HG02943 (cell line): ENCODE data around the gene NF1.
"Not testable (repeated sequence)": the region's sequence is repeated elsewhere in the genome, so short reads cannot be mapped to it uniquely, and the experiment has no call there.

Source experiments
- ATAC-seq: cut with Tn5 transposase; IDR thresholded peaks from one replicate; pipeline ENCODE4 v1.9.1; 2021; ENCODE audit warnings: mild to moderate bottlenecking, low read depth, moderate library complexity; ENCODE audit not compliant: unreplicated experiment

NF1 gene

DNA sequence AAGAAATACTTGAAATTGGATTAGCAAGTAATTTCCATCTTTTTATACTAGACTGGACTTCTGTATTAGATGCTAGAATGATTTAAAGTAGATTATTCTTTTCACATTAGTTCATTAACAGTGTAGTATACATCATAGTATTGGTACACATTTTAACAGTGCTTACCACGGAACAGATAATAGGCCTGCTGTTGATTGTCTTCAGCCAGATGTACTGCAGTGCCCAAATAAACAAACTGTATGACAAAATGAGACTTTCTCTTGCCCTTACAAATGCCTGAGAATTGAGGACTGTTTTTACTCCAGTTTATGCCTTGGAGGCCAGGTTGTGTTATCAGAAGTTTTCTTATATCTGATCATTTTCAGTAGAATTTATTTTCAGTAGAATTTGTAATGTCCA lies 226.0 kb downstream of the NF1 start:
- ATAC-seq = no peak

- no peak for ATAC-seq
Measured at GRCh38 chr17:31321481-31321880, 226.7 kb downstream of the NF1 start, which contains the start of gene EVI2A. EVI2A (minus strand) TSS chr17:31321622; CDS start chr17:31319013, 2,609 bp downstream.

DNA sequence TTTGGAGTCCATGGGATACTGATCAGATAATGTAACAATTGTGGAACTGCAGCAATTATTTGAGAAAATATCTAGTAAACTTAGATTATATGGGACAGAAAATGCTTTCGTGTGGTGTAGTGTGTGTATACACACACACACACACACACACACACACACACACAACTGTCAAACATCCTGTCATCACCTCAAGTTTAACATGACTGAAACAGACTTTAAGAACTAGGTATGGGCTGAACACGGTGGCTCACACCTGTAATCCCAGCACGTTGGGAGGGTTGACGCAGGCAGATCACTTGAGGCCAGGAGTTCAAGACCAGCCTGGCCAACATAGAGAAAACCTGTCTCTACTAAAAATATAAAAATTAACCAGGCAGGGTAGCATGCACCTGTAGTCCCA lies 227.2 kb downstream of the NF1 start:
- no peak for ATAC-seq

- ATAC-seq = no peak
Measured at GRCh38 chr17:31323551-31323950, 228.8 kb downstream of the NF1 start.

- no peak for ATAC-seq
Measured at GRCh38 chr17:31327534-31328159, 232.9 kb downstream of the NF1 start.

DNA sequence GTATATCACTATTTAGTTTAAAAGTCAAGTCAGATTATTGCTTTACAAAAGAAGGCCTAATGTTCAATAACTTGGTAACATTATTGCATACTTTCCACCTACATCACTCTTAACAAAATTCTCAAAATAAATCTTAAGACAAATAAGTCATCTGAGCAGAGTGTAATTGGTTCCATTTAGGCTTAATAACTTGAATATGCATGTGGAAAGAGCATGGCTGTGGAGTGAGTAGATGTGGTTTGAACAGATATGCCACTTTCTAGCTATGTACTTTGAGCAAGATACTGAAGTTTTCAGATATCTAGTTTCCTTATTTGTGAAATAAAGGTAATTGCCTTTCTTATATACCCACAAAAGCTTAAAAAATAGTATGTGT lies 233.4 kb downstream of the NF1 start:
- ATAC-seq = no peak

DNA sequence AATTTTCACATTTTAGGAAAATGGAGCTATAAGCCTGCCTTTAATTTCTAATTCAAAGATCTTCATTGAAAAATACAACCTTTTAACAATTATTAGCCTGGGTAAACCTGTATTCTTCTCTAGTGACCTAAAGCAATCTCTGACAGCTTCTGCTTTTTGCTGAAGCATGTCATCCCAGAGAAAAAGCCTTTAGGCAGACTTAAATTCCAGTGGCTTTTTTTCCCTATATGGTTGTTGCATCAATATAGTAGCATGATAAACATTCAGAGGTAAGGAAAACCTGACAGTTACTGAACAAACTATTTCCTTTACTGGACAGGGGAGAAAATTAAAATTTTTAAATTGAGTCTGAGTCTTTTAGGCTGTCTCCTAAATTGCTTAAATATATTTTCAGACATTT lies 234.4 kb downstream of the NF1 start:
- ATAC-seq = no peak

- ATAC-seq = no peak
Measured at GRCh38 chr17:31339906-31340661, 245.3 kb downstream of the NF1 start.

- ATAC-seq = not testable (repeated sequence)
Measured at GRCh38 chr17:31345191-31345747, 250.5 kb downstream of the NF1 start.

DNA sequence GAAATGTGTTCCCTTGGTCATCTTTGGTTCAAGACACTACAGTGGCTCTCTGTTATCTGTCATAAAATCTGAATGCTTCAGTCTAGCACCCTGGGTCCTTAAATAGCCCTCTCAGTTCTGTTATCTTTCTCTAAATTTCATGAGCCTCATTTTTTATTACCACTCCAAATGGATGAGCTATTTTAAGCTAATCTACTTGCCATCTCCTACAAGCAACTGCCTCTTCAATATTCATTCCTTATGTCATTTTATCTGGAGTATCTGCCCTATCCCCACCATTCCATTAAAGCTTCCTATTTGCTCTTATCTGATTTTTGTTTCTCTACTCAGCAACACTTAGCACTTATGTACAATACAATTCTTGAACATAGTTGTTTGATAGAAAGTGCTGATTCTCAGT lies 254.7 kb downstream of the NF1 start:
- no peak for ATAC-seq

DNA sequence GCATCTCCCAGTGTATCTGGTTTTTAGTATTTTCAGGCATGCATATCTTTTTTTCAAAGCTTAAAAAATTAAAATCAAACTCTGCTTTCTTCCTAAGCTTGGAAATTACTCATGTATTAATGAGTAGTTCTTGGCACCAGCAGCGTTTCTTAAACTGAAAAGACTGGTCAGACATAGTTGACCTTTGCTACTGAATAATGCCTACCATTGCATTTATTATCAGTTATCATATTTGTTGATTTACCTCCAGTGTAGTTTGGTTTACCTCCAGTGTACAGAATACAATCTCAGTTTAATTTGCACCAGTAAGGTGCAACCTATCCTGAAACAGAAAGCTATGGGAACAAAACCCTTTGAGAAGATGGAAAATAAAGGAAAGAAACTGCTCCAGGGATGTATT lies 261.2 kb downstream of the NF1 start:
- no peak for ATAC-seq

GRCh38 chr17:31357091-31357490 lies 262.3 kb downstream of the NF1 start:
- no peak for ATAC-seq

GRCh38 chr17:31357839-31358394 lies 263.1 kb downstream of the NF1 start:
- no peak for ATAC-seq

DNA sequence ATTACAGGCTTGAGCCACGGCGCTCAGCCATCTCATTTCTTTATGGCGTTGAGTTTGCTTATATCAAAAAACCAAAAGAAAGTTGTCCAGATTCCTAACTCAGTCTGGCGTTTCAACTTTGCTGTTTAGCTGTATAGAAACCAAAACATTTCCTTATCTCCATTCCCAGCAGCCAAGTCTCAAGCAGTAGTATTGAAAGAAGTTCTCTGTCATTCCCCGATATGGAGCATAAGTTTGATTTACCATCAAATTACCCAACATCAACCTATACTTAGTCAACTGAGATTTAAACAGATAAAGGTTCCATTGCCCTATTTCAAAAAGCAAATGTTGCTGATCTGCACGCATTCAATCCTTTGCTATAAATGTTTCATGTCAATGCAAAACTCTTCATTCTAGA lies 269.2 kb downstream of the NF1 start:
- no peak for ATAC-seq

DNA sequence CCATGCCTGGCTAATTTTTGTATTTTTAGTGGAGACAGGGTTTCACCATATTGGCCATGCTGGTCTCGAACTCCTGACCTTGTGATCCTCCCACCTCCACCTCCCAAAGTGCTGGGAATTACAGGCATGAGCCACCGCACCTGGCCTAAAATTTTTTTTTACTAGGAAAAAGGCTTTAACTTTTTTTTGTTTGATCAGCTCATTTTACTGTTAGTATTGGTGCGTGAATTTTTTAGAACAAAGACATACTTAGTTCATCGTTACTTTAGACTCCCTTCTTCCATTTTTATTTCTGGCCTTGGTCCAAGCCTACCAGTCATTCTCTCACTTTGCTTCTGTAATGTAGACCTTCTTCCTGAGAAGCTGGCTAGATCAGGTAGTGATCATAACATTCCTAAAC lies 271.3 kb downstream of the NF1 start:
- ATAC-seq = no peak

DNA sequence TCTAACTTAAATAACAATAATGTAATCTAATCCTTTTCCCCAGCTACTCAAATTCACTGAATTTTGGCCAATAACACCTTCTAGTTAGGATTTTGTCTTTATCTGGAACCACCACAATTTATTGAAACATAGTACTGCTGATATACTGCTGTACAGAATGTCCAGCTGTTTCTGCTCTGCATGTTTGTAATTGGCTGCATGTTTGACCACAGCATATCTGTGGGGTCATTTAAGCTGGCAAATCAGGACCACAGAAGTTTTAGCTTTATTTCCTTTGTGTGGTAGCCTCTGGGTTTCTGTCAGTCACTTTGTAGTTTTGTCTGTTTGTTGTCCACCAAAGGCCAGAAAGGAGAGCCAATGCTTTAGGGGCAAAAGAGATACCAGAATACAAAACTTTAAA lies 274.5 kb downstream of the NF1 start:
- no peak for ATAC-seq

- ATAC-seq = no peak
Measured at GRCh38 chr17:31371511-31372097, 276.8 kb downstream of the NF1 start.

GRCh38 chr17:31373150-31374093 lies 278.6 kb downstream of the NF1 start:
- no peak for ATAC-seq

GRCh38 chr17:31374094-31374447 lies 279.3 kb downstream of the NF1 start:
- no peak for ATAC-seq

DNA sequence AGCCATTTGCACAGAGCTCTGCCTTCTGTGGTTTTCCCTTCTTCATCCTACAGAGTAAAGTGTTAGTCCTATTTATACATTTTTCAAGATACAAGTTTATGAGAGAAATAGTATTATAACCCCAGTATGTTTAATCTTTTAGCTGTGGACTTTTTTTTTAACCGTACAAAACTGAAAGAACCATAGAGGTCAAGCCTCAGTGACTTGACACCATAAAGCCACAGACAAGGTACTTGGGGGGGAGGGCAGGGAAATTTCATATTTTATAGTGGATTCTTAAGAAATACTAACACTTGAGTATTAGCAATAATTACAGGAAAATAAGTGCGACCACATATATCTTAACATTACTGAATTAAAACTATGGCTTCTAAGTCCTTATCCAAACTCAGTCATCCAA lies 279.7 kb downstream of the NF1 start:
- ATAC-seq = no peak
